GM19438 (cell line): ENCODE data around the gene PACRG.

Experiments
- ATAC-seq: cut with Tn5 transposase; IDR thresholded peaks from one replicate; pipeline ENCODE4 v1.9.1; 2021; ENCODE audit warnings: low read depth; ENCODE audit not compliant: unreplicated experiment

PACRG gene

GRCh38 chr6:162998777-162999176, 271.0 kb downstream of the PACRG start:
- ATAC-seq, result no peak

GRCh38 chr6:162999575-163000285, 272.0 kb downstream of the PACRG start:
- ATAC-seq, result no peak

GRCh38 chr6:163001330-163001729, 273.6 kb downstream of the PACRG start:
- peak; percentile 96 for ATAC-seq

- ATAC-seq, result no peak
Observed at GRCh38 chr6:163008186-163008585, 280.4 kb downstream of the PACRG start.

GRCh38 chr6:163008626-163009025, 280.9 kb downstream of the PACRG start:
- ATAC-seq, result no peak

GRCh38 chr6:163010145-163010544, 282.4 kb downstream of the PACRG start:
- no peak for ATAC-seq

- ATAC-seq, result no peak
Observed at GRCh38 chr6:163014736-163015135, 287.0 kb downstream of the PACRG start.

GRCh38 chr6:163017801-163018200, 290.0 kb downstream of the PACRG start:
- no peak for ATAC-seq

- ATAC-seq, result no peak
Observed at GRCh38 chr6:163019926-163020325, 292.2 kb downstream of the PACRG start.

GRCh38 chr6:163021054-163021453, 293.3 kb downstream of the PACRG start:
- ATAC-seq, result no peak

GRCh38 chr6:163023700-163024099, 295.9 kb downstream of the PACRG start:
- no peak for ATAC-seq

- ATAC-seq, result no peak
Observed at GRCh38 chr6:163026893-163027292, 299.1 kb downstream of the PACRG start.

- no peak for ATAC-seq
Observed at GRCh38 chr6:163030980-163031379, 303.2 kb downstream of the PACRG start.

- ATAC-seq, result no peak
Observed at GRCh38 chr6:163031931-163032330, 304.2 kb downstream of the PACRG start.

- ATAC-seq, result no peak
Observed at GRCh38 chr6:163036160-163036645, 308.4 kb downstream of the PACRG start.

- ATAC-seq, result no peak
Observed at GRCh38 chr6:163038317-163038716, 310.5 kb downstream of the PACRG start.

GRCh38 chr6:163048345-163048744, 320.6 kb downstream of the PACRG start:
- ATAC-seq, result no peak

- ATAC-seq, result no peak
Observed at GRCh38 chr6:163053667-163054344, 326.0 kb downstream of the PACRG start.

GRCh38 chr6:163054641-163055040, 326.9 kb downstream of the PACRG start:
- ATAC-seq, result no peak

GRCh38 chr6:163057260-163057659, 329.5 kb downstream of the PACRG start:
- no peak for ATAC-seq

- no peak for ATAC-seq
Observed at GRCh38 chr6:163062790-163063189, 335.0 kb downstream of the PACRG start.

- ATAC-seq, result no peak
Observed at GRCh38 chr6:163063561-163063960, 335.8 kb downstream of the PACRG start.
